EH (cell line): ENCODE results near the gene MCC.

Experiments
- DNase-seq: peaks from one replicate; pipeline ENCODE4 v3.0.0-alpha.2; 2015; ENCODE audit warnings: low read depth

The MCC gene

DNA sequence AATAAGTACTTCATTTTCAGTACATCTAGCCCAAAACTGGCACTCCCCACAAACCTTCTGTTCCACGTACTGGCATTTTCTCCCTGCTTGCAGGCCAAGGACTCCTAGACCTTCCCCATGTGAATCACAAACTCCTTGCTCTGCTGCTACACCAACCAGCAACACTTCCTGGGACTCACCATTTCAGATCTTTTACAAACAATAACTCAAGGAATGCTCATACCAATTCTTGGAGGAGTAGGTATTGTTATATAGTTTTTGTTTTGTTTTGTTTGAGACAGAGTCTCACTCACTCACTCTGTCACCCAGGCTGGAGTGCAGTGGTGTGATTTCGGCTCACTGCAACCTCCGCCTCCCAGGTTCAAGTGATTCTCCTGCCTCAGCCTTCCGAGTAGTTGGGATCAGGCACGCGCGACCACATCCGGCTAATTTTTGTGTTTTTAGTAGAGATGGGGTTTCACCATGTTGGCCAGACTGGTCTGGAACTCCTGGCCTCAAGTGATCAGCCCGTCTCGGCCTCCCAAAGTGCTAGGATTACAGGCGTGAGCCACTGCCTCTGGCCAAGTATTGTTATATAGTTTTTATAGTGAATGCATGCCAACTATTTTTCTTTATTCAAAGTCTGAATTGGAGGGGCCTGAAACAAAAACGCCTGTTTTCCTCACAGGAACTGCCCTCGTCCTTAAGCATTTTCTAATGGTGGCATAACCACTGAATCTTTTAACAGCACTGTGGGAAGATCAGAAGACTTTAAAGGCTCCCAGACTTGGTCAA is 264.2 kb downstream of the MCC start:
- no peak for DNase-seq

- DNase-seq = no peak
Observed at GRCh38 chr5:113223315-113223714, 264.9 kb downstream of the MCC start.

GRCh38 chr5:113221294-113222176 is 266.7 kb downstream of the MCC start:
- DNase-seq = no peak

DNA sequence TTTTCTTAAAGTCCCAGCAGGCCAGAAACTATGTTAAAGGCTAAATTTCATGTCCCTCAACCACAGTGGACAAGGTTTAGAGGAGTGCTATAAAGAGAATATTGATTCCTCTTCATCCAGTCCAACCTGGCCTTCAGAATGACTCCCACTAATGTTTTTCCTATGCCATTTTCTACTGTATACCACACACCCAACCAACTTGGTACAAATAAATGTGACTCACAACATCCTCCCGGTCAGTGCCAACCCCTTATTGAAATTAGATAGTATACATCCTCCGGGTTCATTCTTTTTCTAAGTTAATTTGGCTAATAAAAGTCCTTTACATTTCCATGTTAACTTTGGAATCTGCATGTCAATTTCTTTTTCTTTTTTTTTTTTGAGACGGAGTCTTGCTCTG is 268.6 kb downstream of the MCC start:
- DNase-seq = no peak

GRCh38 chr5:113218906-113219517 is 269.2 kb downstream of the MCC start:
- no peak for DNase-seq

DNA sequence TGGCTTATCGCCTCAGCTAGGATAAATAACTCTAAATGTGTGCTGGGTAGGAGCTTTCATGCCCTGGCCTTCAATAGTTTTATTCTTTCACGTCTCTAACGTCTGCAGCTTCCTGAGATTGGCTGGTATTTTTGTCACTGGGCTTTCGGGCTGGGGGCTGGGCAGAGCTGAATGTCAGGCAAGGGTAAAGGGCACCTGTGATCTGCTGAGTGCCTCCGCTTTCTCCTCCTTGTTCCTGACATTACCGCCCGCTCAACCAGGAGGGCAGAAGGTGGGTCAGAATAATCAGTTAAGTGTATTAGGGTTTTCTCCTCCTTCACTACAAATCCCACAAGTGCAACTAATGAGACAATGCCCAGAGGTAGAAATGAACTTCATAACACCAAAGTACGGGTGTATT is 270.1 kb downstream of the MCC start:
- DNase-seq = no peak

DNA sequence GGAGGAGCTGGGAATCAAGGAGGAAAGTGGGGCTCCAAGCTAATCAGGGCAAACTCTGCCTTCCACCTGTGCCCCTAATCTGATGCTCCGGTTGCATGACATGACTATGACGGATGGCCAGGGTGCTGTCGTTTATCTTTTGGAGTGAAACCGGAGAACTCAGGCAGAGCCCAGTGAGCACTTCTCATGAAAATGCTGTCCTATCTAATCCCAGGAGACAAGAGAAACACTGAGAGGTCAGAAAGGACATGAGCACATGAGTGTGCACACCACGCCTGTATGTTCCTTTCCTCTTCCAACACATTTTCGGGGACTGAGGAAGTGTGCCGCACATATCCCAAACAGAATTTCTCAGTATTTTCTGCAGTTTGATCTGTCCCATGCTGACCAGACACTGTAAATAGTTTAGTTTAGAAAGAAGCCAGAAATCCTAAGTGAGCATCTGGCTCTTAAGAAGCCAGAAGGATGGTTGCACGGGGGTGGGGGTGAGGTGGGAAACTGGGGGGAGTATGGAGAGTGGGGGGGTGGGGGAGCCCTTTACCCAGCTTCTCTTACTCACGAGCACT is 270.6 kb downstream of the MCC start:
- DNase-seq = no peak

DNA sequence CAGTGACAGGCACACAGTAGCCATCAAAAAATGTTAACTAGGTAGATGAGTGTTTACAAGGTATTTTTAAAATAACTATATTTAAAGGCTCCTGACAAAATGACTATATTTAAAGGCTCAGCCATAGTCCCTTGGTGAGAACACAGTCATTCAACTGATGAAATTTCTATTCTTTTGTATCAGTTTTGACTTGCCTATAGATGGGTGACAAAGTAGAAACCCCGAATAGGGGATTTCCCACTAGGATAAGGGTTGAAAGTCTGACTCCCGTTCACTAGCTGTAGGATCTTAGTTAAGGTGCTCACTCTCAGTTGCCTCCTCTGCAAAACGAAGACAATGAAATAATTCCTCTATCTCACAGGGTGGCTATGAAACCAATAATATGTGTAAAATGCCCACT is 271.7 kb downstream of the MCC start:
- no peak for DNase-seq

DNA sequence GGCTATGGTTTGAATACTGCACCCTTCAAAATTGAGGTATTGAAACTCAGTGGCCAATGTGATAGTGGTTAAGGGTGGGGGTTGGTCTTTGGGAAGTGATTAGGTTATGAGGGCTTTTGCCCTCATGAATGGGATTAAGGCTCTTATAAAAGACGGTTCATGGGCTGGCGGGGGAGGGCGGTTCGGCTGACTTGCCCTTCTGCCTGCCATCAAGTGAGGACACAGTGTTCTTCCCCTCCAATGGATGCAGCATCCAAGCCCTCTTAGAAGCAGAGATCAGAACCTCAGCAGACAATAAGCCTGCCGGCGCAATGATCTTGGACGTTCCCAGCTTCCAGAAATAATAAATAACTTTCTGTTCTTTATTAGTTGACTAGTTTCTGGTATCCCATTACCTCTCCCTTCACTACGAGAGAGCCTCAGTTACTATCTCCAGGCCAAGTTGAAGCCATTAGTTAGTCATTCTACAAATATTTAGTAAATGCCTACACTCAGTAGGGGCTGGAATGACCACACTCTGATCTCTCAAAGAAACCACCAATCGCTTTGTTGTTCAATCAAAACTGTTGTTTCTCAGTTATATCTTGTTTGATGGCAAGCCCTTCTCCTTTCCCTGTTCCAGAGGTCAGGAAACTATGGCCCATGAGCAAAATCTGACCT is 272.7 kb downstream of the MCC start:
- DNase-seq = peak; percentile 39

DNA sequence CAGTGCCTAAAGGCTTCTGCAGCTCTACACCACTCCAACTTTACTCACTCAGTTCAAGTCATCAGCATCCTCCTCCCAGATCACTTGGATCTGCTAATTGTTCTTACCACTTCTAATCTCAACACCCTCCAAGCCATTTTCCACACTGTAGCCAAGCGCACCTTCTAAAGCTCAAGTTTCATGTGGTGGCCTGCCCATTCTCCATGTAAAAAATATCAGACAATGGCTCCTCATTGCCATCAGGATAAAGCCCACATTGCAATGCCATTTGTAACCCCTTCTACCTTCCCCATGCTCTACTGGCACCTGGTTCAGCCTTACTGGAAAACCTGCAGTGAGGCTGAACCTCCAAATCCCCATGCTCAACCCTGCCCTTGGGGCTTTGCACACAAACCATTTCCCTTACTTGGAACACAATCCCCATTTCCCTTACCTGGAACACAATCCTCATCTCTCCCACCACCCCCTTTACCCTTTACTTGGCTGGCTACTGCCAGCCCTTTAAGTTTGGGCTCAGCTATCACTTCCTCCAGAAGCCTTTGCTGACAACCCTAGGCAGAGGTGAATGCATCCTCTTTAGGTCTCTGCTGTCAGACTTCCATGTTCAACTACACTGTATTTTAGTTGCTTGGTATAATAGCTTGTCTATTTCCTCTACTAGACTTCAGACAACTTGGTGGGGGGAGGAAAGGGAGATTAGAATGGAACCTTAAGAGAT is 273.5 kb downstream of the MCC start:
- DNase-seq = no peak

GRCh38 chr5:113213551-113214425 is 274.5 kb downstream of the MCC start:
- no peak for DNase-seq

- peak; percentile 29 for DNase-seq
Observed at GRCh38 chr5:113212244-113212920, 275.9 kb downstream of the MCC start.

DNA sequence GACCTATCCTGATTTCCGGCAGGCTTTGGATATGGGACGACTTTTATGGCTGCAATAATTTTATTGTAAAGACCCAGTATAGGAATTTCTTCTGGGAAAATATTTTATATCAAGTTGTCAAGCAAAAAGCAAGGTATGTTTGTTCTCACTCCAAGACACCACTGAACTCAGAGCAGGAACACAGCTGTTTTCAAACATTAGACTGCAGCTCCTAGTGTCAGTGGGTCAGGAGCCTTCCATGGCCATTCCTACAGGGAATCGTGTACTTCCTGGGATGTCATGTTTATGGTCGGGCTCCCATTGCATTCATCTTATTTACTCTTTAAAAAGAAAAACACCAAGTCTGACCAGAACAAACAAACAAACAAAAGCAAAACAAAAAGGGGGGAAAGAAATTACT is 278.8 kb downstream of the MCC start:
- no peak for DNase-seq

- DNase-seq = no peak
Observed at GRCh38 chr5:113205807-113206206, 282.4 kb downstream of the MCC start.

- DNase-seq = no peak
Observed at GRCh38 chr5:113205323-113205722, 282.9 kb downstream of the MCC start.

- DNase-seq = peak; percentile 43
Observed at GRCh38 chr5:113204525-113205161, 283.6 kb downstream of the MCC start.

DNA sequence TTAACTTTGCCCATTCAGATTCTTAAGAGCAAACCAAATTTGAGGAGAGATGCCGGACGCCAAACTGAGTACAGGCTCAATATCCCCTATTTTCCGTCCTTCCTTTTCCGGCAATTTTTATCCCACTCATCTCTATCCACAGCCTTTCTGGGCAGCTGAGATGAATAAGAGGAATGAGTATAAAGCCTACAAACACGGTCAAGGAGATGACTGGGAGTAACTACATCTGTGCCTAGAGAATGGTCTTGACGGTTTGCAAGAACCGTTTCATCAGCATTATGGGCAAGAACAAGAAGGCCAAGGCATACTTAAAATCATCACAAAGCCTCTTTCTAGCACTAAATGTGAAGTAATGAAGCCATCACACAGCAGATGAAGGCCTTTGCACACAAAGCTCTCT is 284.3 kb downstream of the MCC start:
- DNase-seq = no peak

DNA sequence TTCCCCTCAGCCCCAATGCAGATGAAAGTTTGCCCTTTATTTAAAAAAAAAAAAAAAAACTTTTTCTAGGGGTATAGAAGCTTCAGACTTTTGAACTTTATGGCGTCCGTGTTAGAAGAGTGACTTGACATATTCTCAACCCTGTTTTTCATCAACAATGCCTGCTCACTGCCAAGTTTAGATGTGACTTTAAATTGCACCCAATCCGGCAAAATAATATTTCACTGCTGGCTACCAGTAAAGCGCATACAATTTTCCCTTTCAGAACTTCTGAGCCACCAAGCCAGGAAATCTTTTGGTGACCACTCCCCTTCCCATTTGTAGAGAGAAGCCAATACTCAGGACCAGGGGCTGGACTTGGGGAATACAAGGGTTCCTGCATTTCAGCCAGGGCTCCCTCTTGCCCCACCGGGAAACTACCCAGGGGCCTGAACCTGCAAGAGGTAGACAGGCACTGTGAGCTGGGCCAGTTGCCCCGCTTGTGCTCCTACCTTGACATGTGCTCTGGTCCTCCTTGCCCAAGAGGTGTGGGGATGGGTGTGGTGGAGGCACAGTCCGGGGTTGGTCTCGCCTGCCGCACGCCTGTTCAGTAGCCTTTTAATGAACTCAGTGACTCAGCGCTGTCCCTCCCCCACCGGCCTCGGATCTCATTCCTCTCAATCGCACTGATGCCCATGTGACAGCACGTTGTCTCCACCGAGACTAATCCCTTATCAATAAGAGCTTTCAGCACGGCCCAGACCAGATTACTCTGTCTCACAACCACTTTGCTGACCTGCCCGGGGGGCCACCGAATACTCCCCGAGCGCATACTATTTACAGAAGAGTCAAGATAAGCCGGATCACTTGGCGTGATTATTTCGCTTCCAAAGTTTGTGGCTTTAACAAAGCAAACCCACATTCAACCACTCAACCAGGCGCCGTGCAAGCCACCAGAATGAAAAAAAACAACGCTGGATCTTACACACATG is 285.2 kb downstream of the MCC start:
- no peak for DNase-seq
